ENCODE data around the gene PDZRN4.

The PDZRN4 gene

DNA sequence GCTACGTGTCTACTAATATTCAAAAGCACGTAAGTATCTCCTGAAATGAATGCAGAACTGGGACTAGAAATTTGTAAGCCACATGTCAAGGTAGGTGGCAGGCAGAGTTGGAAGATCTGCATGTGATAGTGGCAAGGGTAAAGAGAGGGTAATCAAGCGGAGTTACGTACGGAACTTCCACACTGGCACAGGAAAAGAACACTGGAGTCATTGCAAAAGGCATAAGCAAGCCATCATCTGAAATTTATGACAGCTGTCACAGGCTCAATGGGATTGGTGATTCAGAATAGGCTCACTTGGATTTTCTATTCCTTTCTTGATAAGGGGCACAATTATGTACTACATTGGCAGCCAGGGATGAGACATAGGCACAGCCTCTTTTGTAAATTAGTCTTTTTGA, 245.3 kb downstream of the PDZRN4 start:
- Histone ChIP-seq H3K9me2 (replicated peaks; ENCODE audit: insufficient read depth, low read length) (no peaks in the 10 kb centered on the region), H3K27me3 (ENCODE audit: low read length) (no peaks in the 10 kb centered on the region), H3K36me3 (ENCODE audit: low read length) (no peaks in the 10 kb centered on the region), H3F3A (ENCODE audit: insufficient read depth) (no peaks in the 10 kb centered on the region), H3K27ac (ENCODE audit: low read depth, low read length) (no peak overlapping the region), H3K4me2 (ENCODE audit: low read depth, low read length, poor library complexity, severe bottlenecking) (no peak overlapping the region), H4K20me1 (ENCODE audit: low read depth, low read length) (no peaks in the 10 kb centered on the region), H3K9ac (ENCODE audit: low read length) (no peak overlapping the region), H3K79me2 (ENCODE audit: insufficient read depth, low read length) (no peaks in the 10 kb centered on the region), H3K4me3 (ENCODE audit: insufficient read depth, low read length, poor library complexity, severe bottlenecking) (no peak overlapping the region), H2AFZ (ENCODE audit: low read depth, low read length, severe bottlenecking) (no peak overlapping the region), H3K9me3 (ENCODE audit: insufficient read depth, low read length) (no peaks in the 10 kb centered on the region)
- TF ChIP-seq, protein P1, sequence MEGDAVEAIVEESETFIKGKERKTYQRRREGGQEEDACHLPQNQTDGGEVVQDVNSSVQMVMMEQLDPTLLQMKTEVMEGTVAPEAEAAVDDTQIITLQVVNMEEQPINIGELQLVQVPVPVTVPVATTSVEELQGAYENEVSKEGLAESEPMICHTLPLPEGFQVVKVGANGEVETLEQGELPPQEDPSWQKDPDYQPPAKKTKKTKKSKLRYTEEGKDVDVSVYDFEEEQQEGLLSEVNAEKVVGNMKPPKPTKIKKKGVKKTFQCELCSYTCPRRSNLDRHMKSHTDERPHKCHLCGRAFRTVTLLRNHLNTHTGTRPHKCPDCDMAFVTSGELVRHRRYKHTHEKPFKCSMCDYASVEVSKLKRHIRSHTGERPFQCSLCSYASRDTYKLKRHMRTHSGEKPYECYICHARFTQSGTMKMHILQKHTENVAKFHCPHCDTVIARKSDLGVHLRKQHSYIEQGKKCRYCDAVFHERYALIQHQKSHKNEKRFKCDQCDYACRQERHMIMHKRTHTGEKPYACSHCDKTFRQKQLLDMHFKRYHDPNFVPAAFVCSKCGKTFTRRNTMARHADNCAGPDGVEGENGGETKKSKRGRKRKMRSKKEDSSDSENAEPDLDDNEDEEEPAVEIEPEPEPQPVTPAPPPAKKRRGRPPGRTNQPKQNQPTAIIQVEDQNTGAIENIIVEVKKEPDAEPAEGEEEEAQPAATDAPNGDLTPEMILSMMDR (IDR thresholded peaks at IDR 0.05; ENCODE audit: insufficient read depth, low read length, poor library complexity, severe bottlenecking): no peak
- no peak for TF ChIP-seq EZH2phosphoT487 (conservative IDR thresholded peaks at IDR 0.05; ENCODE audit: low read length)

DNA sequence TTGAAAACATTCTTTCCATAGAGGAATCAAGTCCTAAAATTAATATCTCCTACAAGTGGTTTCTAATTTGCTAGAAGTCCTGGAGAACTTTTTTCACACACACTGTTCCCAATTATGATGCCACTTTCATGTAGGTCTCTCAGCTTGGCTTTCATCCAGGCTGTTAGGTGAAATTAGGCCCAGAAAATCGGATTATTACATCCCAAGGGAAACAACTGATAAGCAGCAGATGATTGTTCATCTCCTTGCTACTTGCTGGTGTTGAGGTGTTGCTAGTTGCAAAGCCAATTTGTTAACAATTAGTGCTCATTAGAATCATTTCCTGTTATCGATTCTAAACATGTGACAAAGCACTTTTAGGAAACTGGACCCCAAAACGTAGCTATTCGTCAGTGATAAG, 248.0 kb downstream of the PDZRN4 start:
- TF ChIP-seq, protein P1 (IDR thresholded peaks at IDR 0.05; ENCODE audit: insufficient read depth, low read length, poor library complexity, severe bottlenecking): no peak
- TF ChIP-seq EZH2phosphoT487 (conservative IDR thresholded peaks at IDR 0.05; ENCODE audit: low read length): no peak
- no peaks in the 10 kb centered on the region for H3K27me3 ChIP-seq (ENCODE audit: low read length)
- H4K20me1 ChIP-seq (ENCODE audit: low read depth, low read length): no peaks in the 10 kb centered on the region
- no peaks in the 10 kb centered on the region for H3K36me3 ChIP-seq (ENCODE audit: low read length)
- no peaks in the 10 kb centered on the region for H3K9me2 ChIP-seq (replicated peaks; ENCODE audit: insufficient read depth, low read length)
- no peak overlapping the region for H3K27ac ChIP-seq (ENCODE audit: low read depth, low read length)
- H3K9me3 ChIP-seq (ENCODE audit: insufficient read depth, low read length): no peaks in the 10 kb centered on the region
- H2AFZ ChIP-seq (ENCODE audit: low read depth, low read length, severe bottlenecking): no peak overlapping the region
- H3K4me2 ChIP-seq (ENCODE audit: low read depth, low read length, poor library complexity, severe bottlenecking): no peak overlapping the region
- H3K79me2 ChIP-seq (ENCODE audit: insufficient read depth, low read length): no peaks in the 10 kb centered on the region
- no peak overlapping the region for H3K4me3 ChIP-seq (ENCODE audit: insufficient read depth, low read length, poor library complexity, severe bottlenecking)
- no peak overlapping the region for H3K9ac ChIP-seq (ENCODE audit: low read length)
- H3F3A ChIP-seq (ENCODE audit: insufficient read depth): no peaks in the 10 kb centered on the region

DNA sequence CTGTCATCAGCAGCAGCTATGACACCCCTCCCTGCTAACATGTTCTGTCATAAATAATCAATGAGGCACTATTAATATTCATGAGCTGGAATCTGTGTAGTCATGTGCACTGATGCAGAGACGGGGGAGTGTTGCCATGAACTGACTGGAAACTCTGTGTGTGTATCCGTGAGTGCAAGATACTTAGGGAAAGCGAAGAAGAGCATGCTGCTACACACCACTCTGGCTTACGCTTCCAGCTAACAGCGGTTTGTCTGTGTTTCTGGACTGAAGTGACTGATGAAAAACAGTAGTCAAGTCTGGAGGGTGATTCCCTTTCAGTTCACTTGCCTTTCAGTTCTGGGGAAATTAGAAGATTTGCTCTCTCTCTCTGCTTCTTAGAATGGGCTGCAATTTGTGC, 249.4 kb downstream of the PDZRN4 start:
- Histone ChIP-seq H2AFZ (ENCODE audit: low read depth, low read length, severe bottlenecking) (no peak overlapping the region), H4K20me1 (ENCODE audit: low read depth, low read length) (no peaks in the 10 kb centered on the region), H3K79me2 (ENCODE audit: insufficient read depth, low read length) (no peaks in the 10 kb centered on the region), H3F3A (ENCODE audit: insufficient read depth) (no peaks in the 10 kb centered on the region), H3K27me3 (ENCODE audit: low read length) (no peaks in the 10 kb centered on the region), H3K4me2 (ENCODE audit: low read depth, low read length, poor library complexity, severe bottlenecking) (no peak overlapping the region), H3K9me3 (ENCODE audit: insufficient read depth, low read length) (no peaks in the 10 kb centered on the region), H3K27ac (ENCODE audit: low read depth, low read length) (no peak overlapping the region), H3K4me3 (ENCODE audit: insufficient read depth, low read length, poor library complexity, severe bottlenecking) (no peak overlapping the region), H3K36me3 (ENCODE audit: low read length) (no peaks in the 10 kb centered on the region), H3K9me2 (replicated peaks; ENCODE audit: insufficient read depth, low read length) (no peaks in the 10 kb centered on the region), H3K9ac (ENCODE audit: low read length) (no peak overlapping the region)
- TF ChIP-seq, protein P1 (IDR thresholded peaks at IDR 0.05; ENCODE audit: insufficient read depth, low read length, poor library complexity, severe bottlenecking): no peak
- no peak for TF ChIP-seq EZH2phosphoT487 (conservative IDR thresholded peaks at IDR 0.05; ENCODE audit: low read length)
